ENCODE data around the gene MOSMO.

GRCh38 chr16:21984062-21984461 lies 23.8 kb upstream of the MOSMO start:
- TF ChIP-seq ZNF558 (CRISPR knock-in tag; IDR thresholded peaks at IDR 0.05; ENCODE audit: borderline replicate concordance) (no peak), PHF8 (CRISPR knock-in tag; IDR thresholded peaks at IDR 0.05) (no peak), ZNF816 (CRISPR knock-in tag; IDR thresholded peaks at IDR 0.05; ENCODE audit: borderline replicate concordance) (no peak)

Measured in HepG2 (cell line).